ENCODE results near the gene SBF2.

The SBF2 gene

GRCh38 chr11:10328314-10329098 is 34.5 kb upstream of the SBF2 start:
- Histone ChIP-seq H3K27ac (peak overlapping the region; percentile 3 to 42), H3K4me3 (no peak overlapping the region)
- no peak for TF ChIP-seq CTCF (IDR thresholded peaks at IDR 0.05)
- DNase-seq (ENCODE audit: low spot score), result no peak

GRCh38 chr11:10327254-10327653 is 33.2 kb upstream of the SBF2 start:
- no peak for TF ChIP-seq CTCF (IDR thresholded peaks at IDR 0.05)
- DNase-seq (ENCODE audit: low spot score), result no peak
- H3K4me3 ChIP-seq, result no peak overlapping the region
- peak overlapping the region; percentile 31 to 64 for H3K27ac ChIP-seq

- no peak overlapping the region for H3K4me3 ChIP-seq
- no peak for DNase-seq (ENCODE audit: low spot score)
Observed at GRCh38 chr11:10326012-10326964, 32.3 kb upstream of the SBF2 start.

GRCh38 chr11:10325277-10326011 is 31.4 kb upstream of the SBF2 start:
- Histone ChIP-seq H3K4me3 (no peak overlapping the region), H3K27ac (peak overlapping the region; percentile 31 to 64)
- TF ChIP-seq CTCF (IDR thresholded peaks at IDR 0.05), result no peak
- no peak for DNase-seq (ENCODE audit: low spot score)

More at GRCh38 chr11:10326012-10326964, 32.3 kb upstream of the SBF2 start:
- H3K27ac ChIP-seq, result peak overlapping the region; percentile 31 to 64
- no peak for TF ChIP-seq CTCF (IDR thresholded peaks at IDR 0.05)

- no peak for TF ChIP-seq CTCF (IDR thresholded peaks at IDR 0.05)
- Histone ChIP-seq H3K27ac (peak overlapping the region; percentile 31 to 64), H3K4me3 (no peak overlapping the region)
- no peak for DNase-seq (ENCODE audit: low spot score)
Observed at GRCh38 chr11:10324474-10324873, 30.5 kb upstream of the SBF2 start.

- no peak overlapping the region for H3K27ac ChIP-seq
- TF ChIP-seq CTCF (IDR thresholded peaks at IDR 0.05), result no peak
Observed at GRCh38 chr11:10323793-10324170, 29.8 kb upstream of the SBF2 start.

More at GRCh38 chr11:10323793-10324170, 29.8 kb upstream of the SBF2 start:
- no peak overlapping the region for H3K4me3 ChIP-seq
- DNase-seq (ENCODE audit: low spot score), result no peak
